T-helper 2 cell (primary cell): ENCODE results near the gene KDM6A.
"Not testable (repeated sequence)": the region's sequence is repeated elsewhere in the genome, so short reads cannot be mapped to it uniquely, and the experiment has no call there.

Experiments
- DNase-seq, 5 experiments: peaks; one replicate each; pipeline versions ENCODE4 v3.0.0 to v3.0.0-alpha.2; 2012 to 2022

The KDM6A gene

DNA sequence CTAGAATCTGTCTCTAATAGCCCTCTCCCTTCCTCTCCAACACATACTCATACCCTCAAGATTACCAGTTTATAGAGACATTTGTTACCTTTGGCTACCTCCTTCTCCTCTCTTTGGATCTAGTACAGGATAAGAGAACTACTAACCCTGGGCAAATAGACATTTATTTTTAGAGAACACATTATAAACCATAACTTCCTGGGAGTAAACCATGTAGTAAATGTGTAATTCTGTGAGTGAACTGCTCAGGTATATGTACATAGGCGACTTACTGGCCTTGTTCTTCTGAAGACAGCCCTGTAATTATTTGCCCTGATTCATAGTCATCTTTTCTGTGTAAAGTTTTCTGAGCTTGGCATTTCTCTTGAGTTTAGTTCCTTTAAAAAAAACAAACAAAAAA is 94.2 kb downstream of the KDM6A start:
- no peak for DNase-seq

- DNase-seq: no peak
These were observed 97.7 kb downstream of the KDM6A start for GRCh38 chrX:44970709-44971108.

DNA sequence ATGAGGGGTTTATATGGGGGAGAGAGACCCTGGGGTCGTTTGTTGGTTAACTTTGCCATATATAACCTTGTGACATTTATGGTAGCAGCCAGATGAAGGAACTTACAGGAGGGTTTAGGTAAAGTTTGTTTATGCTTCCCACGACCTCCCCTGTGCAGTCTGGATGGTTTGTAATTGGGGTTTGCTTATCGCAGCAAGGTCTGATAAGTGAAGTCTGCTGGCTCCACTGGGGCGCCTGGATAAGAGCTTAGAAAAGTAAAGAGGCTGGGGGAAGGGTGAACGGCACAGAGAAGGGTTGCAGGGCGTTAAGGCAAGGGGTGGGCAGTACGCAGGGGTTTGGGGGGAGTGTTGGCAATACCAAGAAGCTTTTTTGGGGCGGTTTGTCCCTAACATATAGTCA is 98.7 kb downstream of the KDM6A start:
- no peak for DNase-seq

GRCh38 chrX:44972132-44972531 is 99.1 kb downstream of the KDM6A start:
- DNase-seq: no peak

DNA sequence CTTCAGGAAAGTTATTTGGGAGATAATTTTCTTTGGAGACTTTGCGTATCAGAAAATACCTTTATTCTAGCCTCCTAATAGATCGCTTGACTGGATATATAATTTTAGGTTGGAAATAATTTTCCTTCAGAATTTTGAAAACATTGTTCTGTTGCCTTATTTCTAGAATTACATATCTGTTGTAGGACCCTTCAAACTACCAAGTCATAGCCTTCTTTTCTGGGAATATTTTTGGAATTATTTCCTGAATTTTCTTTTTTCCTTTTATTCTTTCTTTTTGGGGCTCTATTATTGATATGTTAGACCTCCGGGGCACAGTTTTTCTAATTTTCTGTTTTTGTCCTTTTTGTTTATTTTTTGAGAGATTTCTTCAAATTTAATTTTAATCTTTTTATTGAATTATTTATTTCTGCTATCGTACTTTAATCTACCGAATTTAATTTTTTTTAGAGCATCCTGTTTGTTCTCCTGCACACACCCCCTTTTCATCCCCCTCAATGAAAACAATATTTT is 100.5 kb downstream of the KDM6A start:
- no peak for DNase-seq

- no peak for DNase-seq
These were observed 101.5 kb downstream of the KDM6A start for GRCh38 chrX:44974451-44974850.

GRCh38 chrX:44975666-44976263 is 102.8 kb downstream of the KDM6A start:
- peak in 1 of 5 experiments; percentile 9 for DNase-seq

- DNase-seq: no peak
These were observed 106.0 kb downstream of the KDM6A start for GRCh38 chrX:44978976-44979375.

GRCh38 chrX:44980403-44980802 is 107.4 kb downstream of the KDM6A start:
- DNase-seq: no peak

DNA sequence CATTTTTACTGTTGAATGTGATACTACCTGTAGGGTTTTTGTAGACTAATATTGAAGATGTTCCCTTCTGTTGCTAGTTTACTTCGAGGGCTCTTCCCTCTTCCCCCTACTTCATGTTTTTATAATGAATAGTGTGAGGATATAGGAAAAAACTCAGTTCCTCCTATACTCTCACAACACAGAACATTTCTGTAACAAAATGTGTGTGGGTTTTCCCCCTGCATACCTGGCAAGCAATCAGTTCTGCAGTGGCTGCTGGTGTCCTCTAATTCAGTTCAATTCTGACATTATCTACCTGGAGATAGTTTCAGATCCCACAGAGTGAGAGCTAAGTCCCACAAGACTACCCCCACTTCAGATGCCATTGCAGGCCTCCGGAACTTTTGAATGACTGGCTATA is 107.9 kb downstream of the KDM6A start:
- no peak for DNase-seq

DNA sequence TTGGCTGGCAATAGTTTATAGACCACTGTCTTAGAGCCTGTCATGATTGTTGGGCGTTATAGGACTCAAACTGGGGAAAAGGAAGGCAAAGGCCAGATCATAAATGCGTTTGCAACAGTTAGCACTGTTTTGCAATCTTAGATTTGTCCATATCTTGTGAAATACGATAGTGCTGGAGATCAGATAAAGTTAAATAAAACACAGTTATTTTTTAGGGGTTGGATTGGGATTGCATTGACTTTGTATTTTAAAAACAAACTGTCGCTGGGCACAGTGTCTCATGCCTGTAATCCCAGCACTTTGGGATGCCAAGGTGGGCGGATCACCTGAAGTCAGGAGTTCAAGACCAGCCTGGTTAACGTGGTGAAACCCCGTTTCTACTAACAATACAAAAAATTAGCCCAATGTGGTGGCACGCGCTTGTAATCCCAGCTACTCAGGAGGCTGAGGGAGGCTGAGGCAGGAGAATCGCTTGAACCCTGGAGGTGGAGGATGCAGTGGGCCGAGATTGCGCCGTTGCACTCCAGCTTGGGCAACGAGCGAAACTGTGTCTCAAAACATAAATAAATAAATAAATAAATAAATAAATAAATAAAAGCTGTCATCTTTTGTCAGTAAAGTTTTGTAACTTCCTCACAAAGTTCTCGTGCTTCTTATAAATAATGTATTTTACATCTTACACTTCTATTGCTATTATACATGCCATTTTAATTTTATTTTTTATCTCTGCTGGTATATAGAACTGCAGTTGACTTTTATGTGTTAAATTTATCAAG is 117.2 kb downstream of the KDM6A start:
- DNase-seq: no peak

- no peak for DNase-seq
These were observed 119.8 kb downstream of the KDM6A start for GRCh38 chrX:44992775-44993174.

GRCh38 chrX:44996277-44996676 is 123.3 kb downstream of the KDM6A start:
- peak in 1 of 5 experiments; percentile 14 for DNase-seq

DNA sequence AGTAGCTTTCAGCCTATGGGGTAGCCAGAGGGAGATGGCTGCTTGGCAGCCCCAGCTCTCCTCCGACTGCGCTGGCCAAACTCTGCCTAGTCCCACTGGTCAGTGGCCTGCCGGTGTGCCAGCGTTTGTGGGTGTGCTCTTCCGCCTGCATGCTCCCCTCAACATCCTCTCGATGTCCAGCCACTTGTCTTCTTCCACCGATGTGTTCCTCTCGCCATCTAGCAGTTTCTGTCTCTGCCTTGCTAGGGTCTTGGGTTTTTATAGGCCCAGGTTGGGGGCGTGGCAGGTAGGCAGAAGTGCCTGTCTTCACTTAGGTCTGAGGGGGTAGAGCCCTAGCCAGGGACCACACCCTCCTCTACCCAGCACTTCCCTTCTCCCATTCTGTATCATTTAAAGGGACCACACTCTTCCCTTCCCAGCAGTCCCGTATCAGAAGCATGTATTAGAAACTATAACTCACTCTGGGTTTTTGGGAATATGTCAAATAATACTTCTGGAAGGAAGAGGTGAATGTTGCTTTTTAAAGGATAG is 124.4 kb downstream of the KDM6A start:
- DNase-seq: no peak

GRCh38 chrX:44997888-44998287 is 124.9 kb downstream of the KDM6A start:
- no peak for DNase-seq

DNA sequence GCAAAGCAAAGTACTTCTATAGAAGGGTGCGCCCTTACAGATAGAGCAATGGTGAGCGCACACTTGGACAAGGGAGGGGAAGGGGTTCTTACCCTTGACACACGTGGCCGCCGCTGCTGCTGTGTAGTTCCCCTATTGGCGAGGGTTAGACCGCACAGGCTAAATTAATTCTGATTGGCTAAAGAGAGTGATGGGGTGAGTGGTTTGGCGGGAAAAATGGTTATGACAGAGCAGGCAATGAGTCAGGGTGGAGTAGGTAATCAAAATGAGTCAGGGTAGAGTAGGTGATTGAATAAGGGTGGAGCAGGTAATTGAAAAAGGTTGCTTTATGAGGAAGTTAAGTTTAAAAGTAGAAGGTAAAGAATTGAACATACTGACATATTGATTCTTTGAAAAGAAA is 126.2 kb downstream of the KDM6A start:
- DNase-seq: not testable (repeated sequence)

DNA sequence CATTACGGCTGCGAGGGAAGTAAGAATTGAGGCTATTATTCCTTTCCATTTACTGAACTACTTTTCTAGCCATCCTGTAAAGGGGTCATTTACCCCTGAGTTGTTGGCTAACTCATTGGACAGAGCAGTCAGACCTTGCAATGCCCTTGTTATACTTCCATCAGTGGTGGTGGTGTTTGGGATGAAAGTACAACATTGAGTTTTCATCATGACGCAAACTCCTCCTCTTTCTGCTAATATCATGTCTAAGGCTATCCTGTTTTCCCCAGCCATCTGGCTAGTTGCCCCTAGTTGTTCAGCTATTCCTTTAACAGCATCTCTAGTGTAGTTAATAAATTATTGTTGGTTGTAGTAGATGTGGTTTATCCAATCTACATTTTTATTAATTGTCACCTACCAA is 126.9 kb downstream of the KDM6A start:
- not testable (repeated sequence) for DNase-seq

- no peak for DNase-seq
These were observed 128.1 kb downstream of the KDM6A start for GRCh38 chrX:45001048-45001447.

DNA sequence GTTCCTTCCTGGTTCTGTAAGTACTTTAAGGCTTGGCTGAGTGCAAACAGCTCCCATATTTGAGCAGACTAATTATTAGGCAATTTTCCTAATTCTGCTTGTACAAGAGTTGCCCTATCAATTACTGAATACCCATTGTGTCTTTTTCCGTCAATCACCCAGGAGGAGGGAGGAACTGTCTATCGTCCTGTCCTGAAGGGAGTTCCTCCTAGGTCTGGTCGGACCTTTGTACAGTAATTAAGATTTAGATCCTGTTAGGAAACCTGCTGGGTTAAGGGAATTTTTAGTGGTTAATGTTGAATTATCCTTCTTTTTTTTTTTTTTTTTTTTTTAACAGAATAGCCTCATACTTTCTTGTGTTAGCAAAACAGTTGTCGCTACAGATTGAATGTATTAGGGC is 130.1 kb downstream of the KDM6A start:
- no peak for DNase-seq

- DNase-seq: no peak
These were observed 133.2 kb downstream of the KDM6A start for GRCh38 chrX:45006002-45006800.

- DNase-seq: no peak
These were observed 134.6 kb downstream of the KDM6A start for GRCh38 chrX:45007598-45007997.

- DNase-seq: no peak
These were observed 136.5 kb downstream of the KDM6A start for GRCh38 chrX:45009371-45010000.

DNA sequence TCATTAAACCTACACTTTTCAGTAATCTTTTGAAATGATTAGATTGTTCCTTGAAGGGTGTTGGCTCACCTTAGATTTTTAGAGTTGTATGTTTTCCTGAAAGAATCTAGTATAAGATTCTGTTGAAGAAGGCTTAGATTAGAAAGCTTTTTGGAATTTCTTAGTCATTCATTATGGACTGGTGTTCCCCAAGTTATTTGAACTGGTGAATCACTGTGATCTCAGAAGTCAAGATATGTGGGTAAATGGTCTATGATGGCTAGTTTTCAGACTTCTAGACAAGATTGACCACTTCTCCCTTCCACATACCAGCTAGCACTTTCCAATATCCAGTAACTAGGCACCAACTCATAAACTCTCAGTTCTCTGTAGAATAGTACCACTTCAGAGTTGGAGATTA is 138.1 kb downstream of the KDM6A start:
- no peak for DNase-seq
